Body of pancreas (tissue), 4 donors: ENCODE data around the gene KRT81.

Experiments
- POLR2A ChIP-seq, 3 donors: fragments of 450-650 bp; IDR thresholded peaks; one replicate each; pipeline ENCODE4 v1.6.1; 2016; ENCODE audit warnings: antibody characterized with exemption in 3 of 3, mild to moderate bottlenecking in 2 of 3
- TF ChIP-seq, protein P1 (sequence below), 7 experiments: fragments of 450-650 bp in 4 of 7; fragments of 200-600 bp in 3 of 7; sonication (generic) in 3 of 7; IDR thresholded peaks; one replicate each; pipeline ENCODE4 v1.5.1; 2016 to 2019; ENCODE audit warnings: antibody characterized with exemption in 7 of 7

DNA sequence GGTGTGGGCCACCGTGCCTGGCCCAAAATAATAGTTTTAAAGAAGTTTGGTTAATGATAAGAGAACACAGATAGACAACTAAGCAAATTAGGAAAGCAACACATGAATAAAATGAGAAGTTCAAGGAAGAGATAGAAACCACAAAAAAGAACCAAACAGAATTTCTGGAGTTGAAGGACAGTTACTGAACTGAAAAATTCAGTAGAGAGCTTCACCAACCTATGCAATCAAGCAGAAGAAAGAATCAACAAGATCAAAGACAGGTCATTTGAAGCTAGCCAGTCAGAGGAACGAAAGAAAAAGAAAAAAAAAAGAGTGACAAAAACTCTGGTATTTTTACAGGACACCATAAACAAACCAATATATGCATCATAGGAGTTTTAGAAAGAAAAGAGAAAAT, 45.3 kb upstream of the KRT81 start:
- TF ChIP-seq, protein P1, sequence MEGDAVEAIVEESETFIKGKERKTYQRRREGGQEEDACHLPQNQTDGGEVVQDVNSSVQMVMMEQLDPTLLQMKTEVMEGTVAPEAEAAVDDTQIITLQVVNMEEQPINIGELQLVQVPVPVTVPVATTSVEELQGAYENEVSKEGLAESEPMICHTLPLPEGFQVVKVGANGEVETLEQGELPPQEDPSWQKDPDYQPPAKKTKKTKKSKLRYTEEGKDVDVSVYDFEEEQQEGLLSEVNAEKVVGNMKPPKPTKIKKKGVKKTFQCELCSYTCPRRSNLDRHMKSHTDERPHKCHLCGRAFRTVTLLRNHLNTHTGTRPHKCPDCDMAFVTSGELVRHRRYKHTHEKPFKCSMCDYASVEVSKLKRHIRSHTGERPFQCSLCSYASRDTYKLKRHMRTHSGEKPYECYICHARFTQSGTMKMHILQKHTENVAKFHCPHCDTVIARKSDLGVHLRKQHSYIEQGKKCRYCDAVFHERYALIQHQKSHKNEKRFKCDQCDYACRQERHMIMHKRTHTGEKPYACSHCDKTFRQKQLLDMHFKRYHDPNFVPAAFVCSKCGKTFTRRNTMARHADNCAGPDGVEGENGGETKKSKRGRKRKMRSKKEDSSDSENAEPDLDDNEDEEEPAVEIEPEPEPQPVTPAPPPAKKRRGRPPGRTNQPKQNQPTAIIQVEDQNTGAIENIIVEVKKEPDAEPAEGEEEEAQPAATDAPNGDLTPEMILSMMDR (IDR thresholded peaks at IDR 0.05) = no peak
- no peak for TF ChIP-seq POLR2A (IDR thresholded peaks at IDR 0.05)
